HL-60 (cell line): ENCODE measurements around the gene CPTP.

Experiments
- GABPA ChIP-seq: IDR thresholded peaks from 2 replicates; pipeline ENCODE4 v1.6.1; 2012; ENCODE audit warnings: low read depth
- POLR2AphosphoS5 ChIP-seq: IDR thresholded peaks from 2 replicates; pipeline ENCODE4 v1.6.1; 2012; ENCODE audit warnings: low read depth
- TF ChIP-seq, protein P1 (sequence below): IDR thresholded peaks from one replicate; pipeline ENCODE4 v1.5.1; 2011; ENCODE audit warnings: low read length, control low read depth, inconsistent platforms; ENCODE audit not compliant: insufficient read depth

DNA sequence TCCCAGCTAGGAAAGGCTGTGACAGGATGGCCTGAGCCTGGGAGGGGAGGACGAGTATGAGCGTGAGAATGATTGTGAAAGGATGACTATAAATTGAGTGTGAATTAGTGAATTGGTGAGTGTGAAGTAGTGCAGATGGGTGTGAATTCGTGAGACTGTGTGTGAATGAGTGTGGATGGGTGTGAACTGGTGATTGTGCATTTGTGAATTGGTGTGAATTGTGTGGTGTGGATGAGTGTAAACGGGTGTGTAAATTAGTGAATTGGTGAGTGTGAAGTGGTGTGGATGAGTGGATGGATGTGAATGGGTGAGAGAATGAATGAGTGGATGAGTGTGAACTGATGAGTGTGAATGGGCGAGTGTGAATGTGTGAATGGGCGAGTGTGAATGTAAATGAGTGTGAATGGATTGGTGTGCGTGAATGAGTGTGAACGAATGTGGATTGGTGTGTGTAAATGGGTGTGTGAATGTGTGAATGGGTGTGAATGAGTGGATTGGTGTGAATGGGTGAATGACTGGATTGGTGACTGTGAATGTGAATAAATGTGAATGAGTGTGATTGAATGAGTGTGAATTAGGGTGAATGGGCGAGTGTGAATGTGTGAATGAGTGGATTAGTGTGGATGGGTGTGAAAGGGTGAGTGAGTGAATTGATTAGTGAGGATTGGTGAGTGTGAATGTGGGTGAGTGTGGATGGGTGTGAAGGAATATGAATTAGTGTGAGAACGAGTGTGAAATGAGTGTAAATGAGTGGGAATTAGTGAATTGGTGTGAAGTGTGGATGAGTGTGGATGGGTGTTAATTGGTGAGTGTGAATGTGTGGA lies 41.5 kb downstream of the CPTP start:
- TF ChIP-seq, protein P1, sequence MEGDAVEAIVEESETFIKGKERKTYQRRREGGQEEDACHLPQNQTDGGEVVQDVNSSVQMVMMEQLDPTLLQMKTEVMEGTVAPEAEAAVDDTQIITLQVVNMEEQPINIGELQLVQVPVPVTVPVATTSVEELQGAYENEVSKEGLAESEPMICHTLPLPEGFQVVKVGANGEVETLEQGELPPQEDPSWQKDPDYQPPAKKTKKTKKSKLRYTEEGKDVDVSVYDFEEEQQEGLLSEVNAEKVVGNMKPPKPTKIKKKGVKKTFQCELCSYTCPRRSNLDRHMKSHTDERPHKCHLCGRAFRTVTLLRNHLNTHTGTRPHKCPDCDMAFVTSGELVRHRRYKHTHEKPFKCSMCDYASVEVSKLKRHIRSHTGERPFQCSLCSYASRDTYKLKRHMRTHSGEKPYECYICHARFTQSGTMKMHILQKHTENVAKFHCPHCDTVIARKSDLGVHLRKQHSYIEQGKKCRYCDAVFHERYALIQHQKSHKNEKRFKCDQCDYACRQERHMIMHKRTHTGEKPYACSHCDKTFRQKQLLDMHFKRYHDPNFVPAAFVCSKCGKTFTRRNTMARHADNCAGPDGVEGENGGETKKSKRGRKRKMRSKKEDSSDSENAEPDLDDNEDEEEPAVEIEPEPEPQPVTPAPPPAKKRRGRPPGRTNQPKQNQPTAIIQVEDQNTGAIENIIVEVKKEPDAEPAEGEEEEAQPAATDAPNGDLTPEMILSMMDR = no peak
- TF ChIP-seq GABPA (no peak), POLR2AphosphoS5 (no peak)
